Ectodermal cell (in vitro differentiated cells): ENCODE data around the gene THY1.
"Not testable (repeated sequence)": the region's sequence is repeated elsewhere in the genome, so short reads cannot be mapped to it uniquely, and the experiment has no call there.

ENCODE experiments used
- H3K27ac ChIP-seq: 2 replicates; pipeline ENCODE4 v1.7.0; 2013; ENCODE audit warnings: mild to moderate bottlenecking, low read depth, low read length; ENCODE audit not compliant: insufficient read depth, poor library complexity, severe bottlenecking
- H3K27me3 ChIP-seq: 2 replicates; pipeline ENCODE4 v1.7.0; 2013; ENCODE audit warnings: mild to moderate bottlenecking, low read length; ENCODE audit not compliant: insufficient read depth, control insufficient read depth, poor library complexity, severe bottlenecking
- H3K36me3 ChIP-seq: one replicate; pipeline ENCODE4 v1.7.0; 2013; ENCODE audit warnings: low read length; ENCODE audit not compliant: control insufficient read depth, insufficient read depth
- H3K4me1 ChIP-seq: one replicate; pipeline ENCODE4 v1.7.0; 2013; ENCODE audit warnings: low read length; ENCODE audit not compliant: control insufficient read depth, insufficient read depth
- H3K4me3 ChIP-seq: 2 replicates; pipeline ENCODE4 v1.7.0; 2013; ENCODE audit warnings: low read depth, low read length, control low read depth; ENCODE audit not compliant: insufficient read depth
- H3K9me3 ChIP-seq: 2 replicates; pipeline ENCODE4 v1.7.0; 2013; ENCODE audit warnings: mild to moderate bottlenecking, low read length, moderate library complexity; ENCODE audit not compliant: control insufficient read depth
- WGBS, 2 experiments: methylation state at CpG; one replicate each; pipeline ENCODE4 v1.1.7; 2013; ENCODE audit warnings: missing lambda C conversion rate in 2 of 2; 5-methylcytosine and 5-hydroxymethylcytosine counted together

Gene THY1

DNA sequence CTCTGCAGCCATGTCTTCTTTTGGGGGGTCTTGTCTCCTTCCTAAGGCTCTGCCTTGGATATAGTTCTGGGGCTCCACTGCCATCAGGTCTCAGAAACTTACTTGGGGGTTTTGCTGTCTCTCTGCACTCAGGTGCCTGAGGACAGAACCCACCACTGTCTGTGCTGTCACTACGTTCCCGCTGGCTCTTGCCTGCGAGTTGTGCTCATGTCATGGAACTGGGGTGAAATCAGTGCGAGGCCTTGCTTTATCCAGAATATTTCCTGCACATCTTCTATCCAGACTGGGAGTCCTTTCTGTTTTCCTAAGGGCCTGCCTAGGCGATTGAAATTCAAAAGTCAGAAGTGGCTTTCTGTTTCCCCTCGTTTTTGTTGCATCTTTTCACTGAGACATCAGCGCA lies 34.9 kb downstream of the THY1 start:
- 86 to 91% methylated on average over 7 of the region's 7 CpGs for WGBS, 2 experiments
- Histone ChIP-seq H3K4me1 (no peaks in the 10 kb centered on the region), H3K4me3 (no peak overlapping the region), H3K9me3 (no peaks in the 10 kb centered on the region), H3K36me3 (no peaks in the 10 kb centered on the region), H3K27me3 (no peaks in the 10 kb centered on the region), H3K27ac (no peak overlapping the region)

DNA sequence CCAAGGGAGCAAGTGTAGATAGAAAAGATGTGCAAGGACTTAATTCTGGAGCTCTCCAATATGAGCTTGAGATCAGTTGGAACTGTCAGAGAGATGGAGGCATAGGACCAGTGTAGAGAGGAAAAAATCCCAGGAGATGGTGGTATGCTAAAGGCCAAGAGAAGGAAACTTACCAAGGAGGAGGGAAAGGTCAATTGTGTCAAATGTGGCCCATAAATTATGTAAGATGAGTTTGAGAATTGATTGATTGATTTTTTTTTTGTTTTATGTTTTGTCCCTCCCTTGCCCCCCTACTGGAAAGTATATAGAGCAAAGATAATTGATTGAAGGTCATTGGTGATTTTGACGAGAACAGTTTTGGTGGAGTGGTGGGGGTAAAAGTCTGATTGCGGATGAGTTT lies 38.6 kb downstream of the THY1 start:
- no peak overlapping the region for H3K27ac ChIP-seq
- 86 to 92% methylated on average over 2 of the region's 2 CpGs for WGBS, 2 experiments
- no peaks in the 10 kb centered on the region for H3K36me3 ChIP-seq
- peaks cover 5% of the 10 kb centered on the region for H3K27me3 ChIP-seq
- H3K4me1 ChIP-seq = peaks cover 9% of the 10 kb centered on the region
- H3K9me3 ChIP-seq = no peaks in the 10 kb centered on the region
- no peak overlapping the region for H3K4me3 ChIP-seq

DNA sequence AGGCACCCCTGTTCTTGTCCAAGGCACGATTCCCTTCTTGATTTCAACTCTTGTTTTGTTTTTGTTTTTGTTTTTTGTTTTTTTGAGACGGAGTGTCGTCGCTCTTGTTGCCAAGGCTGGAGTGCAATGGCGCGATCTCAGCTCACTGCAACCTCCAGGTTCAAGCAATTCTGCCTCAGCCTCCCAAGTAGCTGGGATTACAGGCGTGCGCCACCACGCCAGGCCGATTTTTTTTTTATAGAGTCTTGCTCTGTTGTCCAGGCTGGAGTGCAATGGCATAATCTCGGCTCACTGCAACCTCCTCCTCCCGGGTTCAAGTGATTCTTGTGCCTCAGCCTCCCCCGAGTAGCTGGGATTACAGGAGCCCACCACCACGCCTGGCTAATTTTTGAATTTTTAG lies 40.5 kb downstream of the THY1 start:
- H3K9me3 ChIP-seq, H3K4me3 ChIP-seq, H3K27ac ChIP-seq, H3K36me3 ChIP-seq, H3K27me3 ChIP-seq: not testable (repeated sequence)
- peaks cover 27% of the 10 kb centered on the region for H3K4me1 ChIP-seq
- WGBS, 2 experiments = 90 to 91% methylated on average over 14 of the region's 14 CpGs

DNA sequence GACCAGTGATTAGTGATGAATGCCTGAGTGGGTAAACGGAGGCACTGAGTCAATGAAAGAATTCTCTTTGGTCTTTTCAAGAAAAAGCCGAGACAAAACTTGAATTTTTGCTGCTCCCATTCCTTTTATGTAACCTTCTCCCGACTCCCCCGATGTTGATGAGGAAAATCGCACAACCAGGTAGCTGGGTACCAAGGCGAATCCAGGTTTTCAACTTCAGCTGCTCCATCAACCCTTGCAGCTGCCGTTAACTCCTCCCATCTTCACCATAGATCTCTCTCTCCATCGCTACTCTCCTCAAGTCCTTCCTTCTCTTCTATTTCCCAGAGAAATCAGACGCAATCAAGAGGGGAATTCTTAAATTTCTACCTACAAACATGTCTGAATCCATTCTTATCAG lies 40.9 kb downstream of the THY1 start:
- 27 to 31% methylated on average over 9 of the region's 9 CpGs for WGBS, 2 experiments
- H3K36me3 ChIP-seq = no peaks in the 10 kb centered on the region
- H3K9me3 ChIP-seq = no peaks in the 10 kb centered on the region
- H3K4me3 ChIP-seq = peak overlapping the region; percentile 52
- H3K27me3 ChIP-seq = peaks cover 5% of the 10 kb centered on the region
- peaks cover 31% of the 10 kb centered on the region for H3K4me1 ChIP-seq
- no peak overlapping the region for H3K27ac ChIP-seq

DNA sequence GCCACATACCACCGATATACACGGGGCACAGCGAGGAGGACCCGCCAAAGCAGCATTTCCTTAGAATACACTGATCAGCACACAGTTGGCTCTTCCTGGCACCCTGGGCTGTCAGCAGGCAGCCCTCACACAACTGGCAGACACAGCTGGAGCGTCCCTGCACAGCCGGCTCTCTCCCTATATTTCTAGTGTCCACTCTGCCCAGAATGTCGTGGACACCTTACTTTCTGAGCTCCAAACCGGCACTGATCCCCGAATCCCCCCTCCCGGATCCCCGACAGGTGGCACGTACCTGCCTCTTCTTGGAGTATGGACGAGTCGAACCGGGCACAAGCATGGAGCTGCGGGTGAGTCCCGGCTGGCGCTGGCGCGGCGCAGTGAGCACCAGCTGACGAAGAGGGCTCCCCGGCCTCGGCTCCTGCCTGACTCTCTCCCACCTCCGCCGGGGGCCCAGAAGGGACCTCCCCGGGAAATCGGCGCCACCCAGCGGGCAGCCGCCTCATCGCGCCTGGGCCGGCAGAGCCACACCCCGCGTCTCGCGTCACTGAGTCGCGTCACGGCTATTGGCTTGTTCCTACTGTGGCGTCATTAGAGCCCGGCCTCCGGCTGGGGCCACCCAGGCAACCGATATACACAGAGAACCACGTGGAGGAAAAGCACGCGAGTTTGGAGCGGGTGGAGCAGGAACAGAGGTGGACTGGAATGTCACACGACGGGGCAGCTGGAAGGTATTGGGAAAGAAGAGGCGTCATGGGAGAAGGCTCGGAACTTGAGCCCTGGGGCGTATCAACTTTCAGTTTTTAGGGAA lies 41.6 kb downstream of the THY1 start, which contains the start of gene USP2:
TSS of gene USP2 (minus strand) at position 510 of the 808 bp plus-strand sequence. CDS start 8,210 bp downstream, outside the sequence.
- Histone ChIP-seq H3K4me3 (peak within 1 kb of the TSS; percentile 52), H3K9me3 (no peaks in the 10 kb centered on the region), H3K27me3 (peaks cover 5% of the 10 kb centered on the region), H3K27ac (no peak within 1 kb of the TSS), H3K4me1 (peaks cover 37% of the 10 kb centered on the region), H3K36me3 (no peaks in the 10 kb centered on the region)
- WGBS, 2 experiments = 0% methylated on average over 54 of the region's 54 CpGs

DNA sequence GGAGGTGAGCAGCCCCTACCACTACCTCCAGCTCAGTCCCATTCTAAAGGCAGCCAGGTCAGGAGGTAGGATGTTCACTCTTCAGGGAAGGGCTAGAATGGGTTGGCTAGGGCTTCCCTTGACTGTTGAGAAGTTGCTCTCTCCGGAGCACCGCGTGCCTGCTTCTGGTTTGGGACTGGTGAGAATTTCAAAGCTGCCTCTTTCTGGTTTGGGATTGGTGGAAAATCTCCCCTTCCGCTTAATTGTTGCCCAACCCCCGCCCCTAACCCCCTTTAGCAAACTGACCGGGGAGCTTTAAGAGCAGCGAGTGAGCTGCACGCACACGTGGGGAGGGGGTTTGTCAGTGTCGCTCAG lies 42.2 kb downstream of the THY1 start:
- H3K4me1 ChIP-seq = peaks cover 43% of the 10 kb centered on the region
- 2 to 4% methylated on average over 8 to 10 of the region's 10 CpGs for whole genome bisulfite sequencing, 2 experiments
- H3K36me3 ChIP-seq = no peaks in the 10 kb centered on the region
- no peaks in the 10 kb centered on the region for H3K9me3 ChIP-seq
- peaks cover 5% of the 10 kb centered on the region for H3K27me3 ChIP-seq
- no peak overlapping the region for H3K27ac ChIP-seq
- peak overlapping the region; percentile 52 for H3K4me3 ChIP-seq

DNA sequence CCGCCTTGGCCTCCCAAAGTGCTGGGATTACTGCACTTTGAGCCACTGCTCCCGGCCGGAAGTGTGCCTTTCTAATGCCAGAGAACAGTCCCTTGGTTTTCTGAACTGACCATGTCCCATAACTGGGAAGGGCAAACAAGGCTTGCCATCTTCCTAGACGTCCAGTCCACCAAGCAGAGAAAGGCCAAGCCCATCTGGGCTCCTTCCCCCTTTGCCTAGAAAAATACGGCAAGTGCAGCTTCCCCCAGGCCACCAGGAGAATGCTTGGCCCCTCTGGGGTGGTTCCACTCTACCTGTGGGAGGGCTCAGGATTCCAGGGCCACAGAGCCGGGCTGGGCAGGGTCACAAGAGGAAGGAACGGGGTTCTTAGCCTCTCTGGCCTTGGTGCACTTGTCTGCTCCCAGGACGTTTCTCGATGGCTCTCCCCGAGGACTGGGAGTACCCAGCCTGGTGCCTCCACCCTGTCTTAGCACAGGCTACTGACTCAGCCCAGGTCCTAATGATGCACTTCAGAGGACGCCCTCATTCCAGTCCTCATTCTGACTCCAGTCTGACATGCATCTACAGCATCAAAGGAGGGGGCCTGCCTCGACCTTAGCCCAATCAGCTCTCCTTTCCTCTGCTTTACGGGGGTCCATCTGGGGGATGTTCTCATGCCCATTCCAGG lies 42.7 kb downstream of the THY1 start:
- H3K4me3 ChIP-seq = peak overlapping the region; percentile 52
- H3K36me3 ChIP-seq = no peaks in the 10 kb centered on the region
- no peak overlapping the region for H3K27ac ChIP-seq
- 75 to 77% methylated on average over 13 of the region's 13 CpGs for WGBS, 2 experiments
- H3K4me1 ChIP-seq = peaks cover 48% of the 10 kb centered on the region
- peaks cover 5% of the 10 kb centered on the region for H3K27me3 ChIP-seq
- H3K9me3 ChIP-seq = no peaks in the 10 kb centered on the region

DNA sequence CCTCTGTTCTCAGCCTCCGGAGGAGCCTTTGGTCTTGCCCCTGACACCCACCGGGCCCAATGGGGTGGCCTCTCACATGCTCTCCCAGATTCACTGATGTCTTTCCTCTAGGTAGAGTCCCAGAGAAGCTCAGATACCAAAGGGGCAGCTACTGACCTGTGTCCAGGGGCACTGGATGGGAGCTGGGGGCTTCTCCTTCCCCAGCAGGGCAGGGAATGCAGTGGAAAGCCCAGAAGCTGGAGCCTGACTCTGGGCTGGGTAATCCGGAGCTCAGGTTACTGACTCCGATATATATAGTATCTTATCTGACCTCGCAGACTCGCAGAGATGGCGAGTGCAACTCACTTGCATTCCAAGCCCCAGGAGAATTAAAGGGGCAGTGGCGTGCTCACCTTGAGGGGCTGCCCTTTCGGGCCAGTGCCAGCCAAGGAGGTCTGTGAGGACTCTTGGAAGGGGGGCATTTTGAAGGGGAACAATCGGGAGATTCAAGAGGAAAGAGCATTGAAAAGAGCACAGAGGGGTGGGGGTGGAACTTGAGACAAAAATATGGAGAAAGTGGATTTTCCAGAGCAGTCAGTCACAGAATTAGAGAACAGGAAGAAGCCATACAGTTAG lies 44.0 kb downstream of the THY1 start:
- H3K27ac ChIP-seq = peak overlapping the region; percentile 39
- 29 to 34% methylated on average over 10 of the region's 10 CpGs for WGBS, 2 experiments
- peaks cover 5% of the 10 kb centered on the region for H3K27me3 ChIP-seq
- no peaks in the 10 kb centered on the region for H3K36me3 ChIP-seq
- H3K9me3 ChIP-seq = no peaks in the 10 kb centered on the region
- peaks cover 59% of the 10 kb centered on the region for H3K4me1 ChIP-seq
- H3K4me3 ChIP-seq = peak overlapping the region; percentile 2

DNA sequence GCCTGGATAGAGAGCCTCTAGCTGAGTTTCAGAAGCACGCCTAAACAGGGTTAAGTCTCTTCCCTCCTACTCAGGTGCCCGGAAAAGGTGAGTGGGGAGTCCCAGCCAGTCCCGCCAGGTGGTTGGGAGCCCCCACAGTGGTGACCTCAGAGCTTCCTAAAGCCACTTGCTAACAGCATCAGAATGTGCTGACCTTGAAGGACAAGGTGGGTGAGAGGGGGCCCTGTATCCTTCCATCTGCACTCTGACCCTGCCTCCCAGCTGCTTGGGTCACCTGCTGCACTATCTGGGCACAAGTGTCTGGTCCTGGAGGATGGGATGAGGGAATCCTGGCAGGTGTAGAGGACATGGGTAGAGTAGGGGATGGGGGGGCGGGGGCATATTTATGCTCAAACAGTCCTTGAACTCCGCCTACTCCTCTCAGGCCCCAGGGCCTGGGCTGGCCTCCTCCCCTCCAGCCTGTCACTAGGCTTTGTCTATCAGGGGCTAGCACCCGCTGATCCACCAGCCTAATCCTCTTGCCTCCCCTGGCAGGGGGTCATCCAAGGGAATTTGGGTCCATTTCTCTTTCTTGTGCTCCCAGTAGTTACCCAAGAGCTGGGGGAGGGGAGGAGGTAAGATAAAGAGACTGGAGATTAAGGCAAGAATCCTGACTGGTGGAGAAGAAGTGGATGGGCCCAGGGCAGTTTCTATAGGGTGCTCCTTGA lies 44.9 kb downstream of the THY1 start:
- H3K9me3 ChIP-seq = no peaks in the 10 kb centered on the region
- H3K4me1 ChIP-seq = peaks cover 59% of the 10 kb centered on the region

More for the DNA sequence above, 44.9 kb downstream of the THY1 start:
- WGBS, 2 experiments = 41 to 43% methylated on average over 6 of the region's 6 CpGs
- peak overlapping the region; percentile 2 for H3K4me3 ChIP-seq
- H3K27ac ChIP-seq = peak overlapping the region; percentile 16
- H3K36me3 ChIP-seq = no peaks in the 10 kb centered on the region
- peaks cover 5% of the 10 kb centered on the region for H3K27me3 ChIP-seq
